ENCODE results near the gene RERG. TPM values are rescaled to one million over a fixed set of nuclear protein-coding genes. Genes with fewer than 3 reads are reported as not detected.
A peak's percentile ranks its signal among the peaks of the same experiment; 100 is the strongest.

RERG gene
- total and polyA plus RNA-seq, 2 donors (not counting 3 experiments of a cell fraction or from before 2014, with no cell fraction given): not detected

DNA sequence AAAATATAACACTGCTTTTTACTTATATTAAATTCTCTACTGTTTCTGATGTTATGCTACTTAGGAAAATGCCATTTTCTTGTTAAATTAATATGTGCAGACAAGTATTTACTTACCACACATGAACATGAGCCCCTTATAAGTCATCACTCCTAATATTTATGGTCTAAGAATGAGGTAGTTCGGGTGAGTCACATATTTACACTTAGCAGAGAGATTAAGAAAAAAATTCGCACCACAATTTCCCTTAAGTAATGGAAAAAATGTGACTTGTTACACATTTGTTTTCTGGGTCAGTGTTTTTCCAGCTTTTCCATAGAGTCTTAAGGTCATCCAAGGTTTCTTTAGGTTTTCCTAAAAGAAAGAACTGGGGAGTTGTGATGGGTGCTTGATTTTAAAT is 68.3 kb downstream of the RERG start:
- Histone ChIP-seq H3K9me1 (replicated peaks; ENCODE audit: control insufficient read depth, extremely low read depth, insufficient read depth, low read length) (no peaks in the 10 kb centered on the region), H3K27me3 (ENCODE audit: control insufficient read depth in 2 of 2, insufficient read depth in 2 of 2, low read length in 2 of 2) (no peaks in the 10 kb centered on the region), H2AFZ (ENCODE audit: low read depth, low read length) (no peak overlapping the region), H3K36me3 (ENCODE audit: control insufficient read depth in 2 of 2, extremely low read depth in 1 of 2, insufficient read depth in 2 of 2, low read length in 2 of 2) (no peaks in the 10 kb centered on the region), H3K4me2 (ENCODE audit: insufficient read depth, low read length) (peak overlapping the region; percentile 12), H3K9ac (replicated peaks; ENCODE audit: extremely low read depth, insufficient read depth, low read length) (no peak overlapping the region), H3K79me2 (ENCODE audit: control insufficient read depth, insufficient read depth, low read length) (no peaks in the 10 kb centered on the region), H3K9me3 (replicated peaks; ENCODE audit: control insufficient read depth, insufficient read depth, low read length) (no peaks in the 10 kb centered on the region), H3K4me1 (ENCODE audit: control insufficient read depth, extremely low read depth, insufficient read depth, low read length) (no peaks in the 10 kb centered on the region), H3K4me3 (replicated peaks in 1 of 3; ENCODE audit: insufficient read depth in 1 of 3, low read depth in 1 of 3, low read length in 3 of 3) (no peak overlapping the region), H4K20me1 (replicated peaks; ENCODE audit: control insufficient read depth, extremely low read depth, insufficient read depth, low read length) (no peaks in the 10 kb centered on the region), H3K27ac (ENCODE audit: insufficient read depth, low read depth, low read length) (no peak overlapping the region)
- ChIA-PET POLR2A (no interaction called here), CTCF (interaction anchor here (1.0 to 4.0 kb wide), 4 partner anchors 9 to 370 kb away, joined by 3 to 42 read pairs (median 4); partner anchors contain the start of gene RERG)
- no peak for FAIRE-seq
- no TSS peak for BruUV-seq (replicated peaks)
- peak; percentile 93 for DNase-seq (ENCODE audit: low read depth, low spot score)
- TF ChIP-seq FOS (IDR thresholded peaks at IDR 0.05; ENCODE audit: borderline replicate concordance, insufficient read depth, low read length) (peak; percentile 45), POLR2A (IDR thresholded peaks at IDR 0.05; ENCODE audit: low read depth, low read length) (no peak), MAX (IDR thresholded peaks at IDR 0.05; ENCODE audit: insufficient read depth, insufficient read length) (no peak), JUN (IDR thresholded peaks at IDR 0.05; ENCODE audit: borderline replicate concordance, insufficient read depth, insufficient read length, low read depth) (peak; percentile 76)
- intact Hi-C loops (cut with micrococcal nuclease): loop anchor here (2.0 to 5.0 kb wide), 2 partner anchors 308 to 369 kb away; no protein-coding TSS in a partner anchor
- dilution Hi-C loops (cut with MboI; ENCODE audit: extremely low pct_ligation_motif_present, low sequenced_read_pairs): no loop called here

- ChIA-PET CTCF (interaction anchor here (1.0 to 4.0 kb wide), 3 partner anchors 67 to 371 kb away, joined by 3 to 42 read pairs (median 4); partner anchors contain the start of gene RERG), POLR2A (no interaction called here)
- Histone ChIP-seq H3K36me3 (ENCODE audit: control insufficient read depth in 2 of 2, extremely low read depth in 1 of 2, insufficient read depth in 2 of 2, low read length in 2 of 2) (no peaks in the 10 kb centered on the region), H2AFZ (ENCODE audit: low read depth, low read length) (no peak overlapping the region), H3K27me3 (ENCODE audit: control insufficient read depth in 2 of 2, insufficient read depth in 2 of 2, low read length in 2 of 2) (no peaks in the 10 kb centered on the region), H3K27ac (ENCODE audit: insufficient read depth, low read depth, low read length) (no peak overlapping the region), H3K4me2 (ENCODE audit: insufficient read depth, low read length) (no peak overlapping the region), H3K4me1 (ENCODE audit: control insufficient read depth, extremely low read depth, insufficient read depth, low read length) (no peaks in the 10 kb centered on the region), H3K79me2 (ENCODE audit: control insufficient read depth, insufficient read depth, low read length) (no peaks in the 10 kb centered on the region), H3K9me3 (replicated peaks; ENCODE audit: control insufficient read depth, insufficient read depth, low read length) (no peaks in the 10 kb centered on the region), H3K9me1 (replicated peaks; ENCODE audit: control insufficient read depth, extremely low read depth, insufficient read depth, low read length) (no peaks in the 10 kb centered on the region), H3K9ac (replicated peaks; ENCODE audit: extremely low read depth, insufficient read depth, low read length) (no peak overlapping the region), H4K20me1 (replicated peaks; ENCODE audit: control insufficient read depth, extremely low read depth, insufficient read depth, low read length) (no peaks in the 10 kb centered on the region), H3K4me3 (replicated peaks in 1 of 3; ENCODE audit: insufficient read depth in 1 of 3, low read depth in 1 of 3, low read length in 3 of 3) (no peak overlapping the region)
- no TSS peak for BruUV-seq (replicated peaks)
- dilution Hi-C loops (cut with MboI; ENCODE audit: extremely low pct_ligation_motif_present, low sequenced_read_pairs): no loop called here
- intact Hi-C loops (cut with micrococcal nuclease): loop anchor here (2.0 to 5.0 kb wide), 2 partner anchors 308 to 370 kb away; no protein-coding TSS in a partner anchor
- DNase-seq (ENCODE audit: low read depth, low spot score) (peak; percentile 40), FAIRE-seq (no peak)
- TF ChIP-seq FOS (IDR thresholded peaks at IDR 0.05; ENCODE audit: borderline replicate concordance, insufficient read depth, low read length) (no peak), GATA2 (IDR thresholded peaks at IDR 0.05; ENCODE audit: insufficient read depth, insufficient read length, low read depth, low read length) (no peak), JUN (IDR thresholded peaks at IDR 0.05; ENCODE audit: borderline replicate concordance, insufficient read depth, insufficient read length, low read depth) (no peak), CTCF (IDR thresholded peaks at IDR 0.05; ENCODE audit: extremely low read depth in 1 of 2, insufficient read depth in 1 of 2, low read depth in 1 of 2, low read length in 2 of 2) (no peak)
These were observed 68.8 kb downstream of the RERG start for GRCh38 chr12:15152456-15152855.
